HEK293 (cell line): ENCODE data around the gene GATM.

Experiments
- CTCF ChIA-PET: fragments of 350-600 bp; formaldehyde crosslinking; extraction: SDS; loops from one replicate; lab custom pipeline; 2021; ENCODE audit warnings: antibody characterized with exemption; lab: Yijun Ruan, JAX
- POLR2A ChIA-PET: fragments of 300-600 bp; formaldehyde crosslinking; extraction: SDS; loops from one replicate; lab custom pipeline; 2020; ENCODE audit warnings: antibody characterized with exemption, inconsistent platforms; lab: Yijun Ruan, JAX
- H3K27ac ChIP-seq: fragments of 200-500 bp; sonication (Bioruptor generic); 2 replicates; pipeline ENCODE4 v1.5.1; 2014; ENCODE audit warnings: low read depth, low read length, control low read depth, inconsistent platforms; ENCODE audit errors: extremely low read depth
- H3K36me3 ChIP-seq, 2 experiments: fragments of 200-500 bp in 1 of 2; sonication (Bioruptor generic) in 1 of 2; 1 replicate in 1 of 2; 2 replicates in 1 of 2; pipeline ENCODE4 v1.5.1; 2014 to 2017; ENCODE audit warnings: inconsistent platforms in 2 of 2, low read length in 2 of 2; ENCODE audit not compliant: control insufficient read depth in 2 of 2, insufficient read depth in 1 of 2
- H3K4me1 ChIP-seq: fragments of 200-500 bp; sonication (Bioruptor generic); 2 replicates; pipeline ENCODE4 v1.5.1; 2014; ENCODE audit warnings: mild to moderate bottlenecking, low read length, inconsistent platforms; ENCODE audit not compliant: control insufficient read depth, insufficient read depth
- H3K4me3 ChIP-seq: 2 replicates; pipeline ENCODE4 v1.5.1; 2011; ENCODE audit warnings: low read depth, mild to moderate bottlenecking, control low read depth, low read length, moderate library complexity
- H3K9me3 ChIP-seq: fragments of 200-500 bp; sonication (Bioruptor generic); 2 replicates; pipeline ENCODE4 v1.5.1; 2014; ENCODE audit warnings: low read depth, low read length, inconsistent platforms; ENCODE audit not compliant: control insufficient read depth, insufficient read depth
- ATF2 ChIP-seq: fragments of 450-650 bp; formaldehyde crosslinking; IDR thresholded peaks from 2 replicates; pipeline ENCODE4 v1.5.1; 2016; ENCODE audit warnings: missing biosample characterization, missing genetic modification characterization, low read depth
- EGR2 ChIP-seq: fragments of 450-650 bp; formaldehyde crosslinking; IDR thresholded peaks from 2 replicates; pipeline ENCODE4 v1.5.1; 2016; ENCODE audit warnings: low read depth, missing biosample characterization, missing genetic modification characterization
- GLI2 ChIP-seq: fragments of 450-650 bp; formaldehyde crosslinking; IDR thresholded peaks from 2 replicates; pipeline ENCODE4; 2017; ENCODE audit warnings: missing biosample characterization, missing genetic modification characterization, low read depth, borderline replicate concordance
- PRDM4 ChIP-seq: fragments of 450-650 bp; formaldehyde crosslinking; IDR thresholded peaks from 2 replicates; pipeline ENCODE4 v1.5.1; 2017; ENCODE audit warnings: missing biosample characterization, missing genetic modification characterization
- SETDB1 ChIP-seq: IDR thresholded peaks from one replicate; pipeline ENCODE4 v1.6.1; 2017; ENCODE audit warnings: mild to moderate bottlenecking, low read length, moderate library complexity, mixed read lengths; ENCODE audit not compliant: insufficient read length
- TSHZ1 ChIP-seq: fragments of 450-650 bp; formaldehyde crosslinking; IDR thresholded peaks from 2 replicates; pipeline ENCODE4 v1.5.1; 2016; ENCODE audit warnings: missing biosample characterization, missing genetic modification characterization, borderline replicate concordance
- WT1 ChIP-seq: fragments of 450-650 bp; formaldehyde crosslinking; IDR thresholded peaks from 2 replicates; pipeline ENCODE4 v1.5.1; 2016; ENCODE audit warnings: missing biosample characterization, missing genetic modification characterization
- ZBTB1 ChIP-seq: fragments of 450-650 bp; formaldehyde crosslinking; IDR thresholded peaks from 2 replicates; pipeline ENCODE4 v1.5.1; 2016; ENCODE audit warnings: missing biosample characterization, missing genetic modification characterization
- ZNF266 ChIP-seq: fragments of 450-650 bp; formaldehyde crosslinking; IDR thresholded peaks from 2 replicates; pipeline ENCODE4 v1.5.1; 2016; ENCODE audit warnings: missing biosample characterization, missing genetic modification characterization, low read depth
- ZNF404 ChIP-seq: fragments of 450-650 bp; formaldehyde crosslinking; IDR thresholded peaks from 2 replicates; pipeline ENCODE4 v1.5.1; 2017; ENCODE audit warnings: missing biosample characterization, missing genetic modification characterization
- ZNF426 ChIP-seq: fragments of 450-650 bp; formaldehyde crosslinking; IDR thresholded peaks from 2 replicates; pipeline ENCODE4 v1.5.1; 2017; ENCODE audit warnings: missing biosample characterization, missing genetic modification characterization, mild to moderate bottlenecking, inconsistent platforms, moderate library complexity
- ZNF473 ChIP-seq: fragments of 450-650 bp; formaldehyde crosslinking; IDR thresholded peaks from 2 replicates; pipeline ENCODE4 v1.5.1; 2017; ENCODE audit warnings: missing biosample characterization, missing genetic modification characterization
- ZNF513 ChIP-seq: fragments of 450-650 bp; IDR thresholded peaks from 2 replicates; pipeline ENCODE4 v1.5.1; 2018; ENCODE audit warnings: missing biosample characterization, missing genetic modification characterization
- ZNF530 ChIP-seq: fragments of 450-650 bp; formaldehyde crosslinking; IDR thresholded peaks from 2 replicates; pipeline ENCODE4 v1.5.1; 2016; ENCODE audit warnings: low read depth, missing biosample characterization, missing genetic modification characterization
- ZNF544 ChIP-seq: fragments of 450-650 bp; formaldehyde crosslinking; IDR thresholded peaks from 2 replicates; pipeline ENCODE4 v1.5.0; 2017; ENCODE audit warnings: missing biosample characterization, missing genetic modification characterization
- ZNF596 ChIP-seq: fragments of 450-650 bp; IDR thresholded peaks from 2 replicates; pipeline ENCODE4 v1.5.0; 2018; ENCODE audit warnings: missing biosample characterization, mild to moderate bottlenecking, missing genetic modification characterization, moderate library complexity
- ZNF623 ChIP-seq: fragments of 450-650 bp; formaldehyde crosslinking; IDR thresholded peaks from 2 replicates; pipeline ENCODE4 v1.5.1; 2016; ENCODE audit warnings: missing biosample characterization, missing genetic modification characterization
- ZNF747 ChIP-seq: fragments of 450-650 bp; formaldehyde crosslinking; IDR thresholded peaks from 2 replicates; pipeline ENCODE4 v1.5.1; 2016; ENCODE audit warnings: missing biosample characterization, missing genetic modification characterization
- ZNF768 ChIP-seq: fragments of 450-650 bp; formaldehyde crosslinking; IDR thresholded peaks from 2 replicates; pipeline ENCODE4 v1.5.1; 2018; ENCODE audit warnings: missing biosample characterization, mild to moderate bottlenecking, missing genetic modification characterization
- TF ChIP-seq, protein P1 (sequence below): fragments of 450-650 bp; formaldehyde crosslinking; IDR thresholded peaks from 2 replicates; pipeline ENCODE4 v1.5.1; 2017; ENCODE audit warnings: missing biosample characterization, missing genetic modification characterization

Gene GATM

GRCh38 chr15:45385590-45385989 is 7.2 kb upstream of the GATM start:
- TF ChIP-seq, protein P1, sequence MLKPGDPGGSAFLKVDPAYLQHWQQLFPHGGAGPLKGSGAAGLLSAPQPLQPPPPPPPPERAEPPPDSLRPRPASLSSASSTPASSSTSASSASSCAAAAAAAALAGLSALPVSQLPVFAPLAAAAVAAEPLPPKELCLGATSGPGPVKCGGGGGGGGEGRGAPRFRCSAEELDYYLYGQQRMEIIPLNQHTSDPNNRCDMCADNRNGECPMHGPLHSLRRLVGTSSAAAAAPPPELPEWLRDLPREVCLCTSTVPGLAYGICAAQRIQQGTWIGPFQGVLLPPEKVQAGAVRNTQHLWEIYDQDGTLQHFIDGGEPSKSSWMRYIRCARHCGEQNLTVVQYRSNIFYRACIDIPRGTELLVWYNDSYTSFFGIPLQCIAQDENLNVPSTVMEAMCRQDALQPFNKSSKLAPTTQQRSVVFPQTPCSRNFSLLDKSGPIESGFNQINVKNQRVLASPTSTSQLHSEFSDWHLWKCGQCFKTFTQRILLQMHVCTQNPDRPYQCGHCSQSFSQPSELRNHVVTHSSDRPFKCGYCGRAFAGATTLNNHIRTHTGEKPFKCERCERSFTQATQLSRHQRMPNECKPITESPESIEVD (tag by site-specific recombination), result 0 out of 2 replicates have a peak, but pooled peaks have one; percentile 17
- TF ChIP-seq ZNF596 (no peak), ZNF623 (tag by site-specific recombination) (no peak)
- peaks cover 14% of the 10 kb centered on the region for H3K4me1 ChIP-seq
- no peak overlapping the region for H3K4me3 ChIP-seq
- H3K9me3 ChIP-seq, result no peaks in the 10 kb centered on the region
- CTCF ChIA-PET, result interaction anchor here (1.0 to 1.7 kb wide), 3 partner anchors 12 to 268 kb away, joined by 4 to 9 read pairs (median 4); no protein-coding TSS in a partner anchor
- POLR2A ChIA-PET, result interaction anchor here (1.3 kb wide), 1 partner anchor 17 kb away, joined by 4 read pairs; a partner anchor contains a TSS
- H3K27ac ChIP-seq, result no peak overlapping the region
- H3K36me3 ChIP-seq, result no peaks in the 10 kb centered on the region

- no peaks in the 10 kb centered on the region for H3K9me3 ChIP-seq
- no peak overlapping the region for H3K27ac ChIP-seq
- H3K36me3 ChIP-seq, result no peaks in the 10 kb centered on the region
- CTCF ChIA-PET, result interaction anchor here (0.9 to 1.7 kb wide), 2 partner anchors 179 to 267 kb away, joined by 3 to 9 read pairs; no protein-coding TSS in a partner anchor
- peak; percentile 40; the same call in 1 of the 2 replicates for TF ChIP-seq WT1 (tag by site-specific recombination)
- peak; percentile 44; the same call in 1 of the 2 replicates for TF ChIP-seq ATF2
- no peak for TF ChIP-seq ZNF266 (tag by site-specific recombination)
- TF ChIP-seq TSHZ1, result no peak
- TF ChIP-seq ZNF513 (tag by site-specific recombination), result no peak
- no peak for TF ChIP-seq SETDB1
- TF ChIP-seq GLI2 (tag by site-specific recombination), result no peak
- no peak for TF ChIP-seq ZNF768 (tag by site-specific recombination)
- no peak for TF ChIP-seq ZBTB1 (tag by site-specific recombination)
- POLR2A ChIA-PET, result no interaction called here
- peaks cover 14% of the 10 kb centered on the region for H3K4me1 ChIP-seq
- H3K4me3 ChIP-seq, result no peak overlapping the region
Observed at GRCh38 chr15:45384700-45385099, 6.4 kb upstream of the GATM start.

DNA sequence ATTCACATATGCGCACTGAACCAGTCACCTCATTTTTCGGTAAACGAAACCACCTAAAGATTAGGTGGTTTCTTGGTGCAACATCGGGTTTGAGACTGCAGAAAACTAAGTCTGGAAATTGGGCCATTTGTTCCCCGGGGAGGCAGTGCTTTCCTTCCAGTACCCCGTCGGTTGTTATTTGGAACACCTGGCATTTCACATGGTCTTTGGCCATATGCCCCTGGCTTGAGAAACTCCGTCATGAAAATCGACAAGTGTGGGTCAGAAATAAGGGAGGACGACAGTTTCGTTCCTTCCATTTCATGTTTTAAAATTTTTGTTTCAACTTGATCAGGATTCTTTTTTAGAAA is 544 bp upstream of the GATM start:
- Histone ChIP-seq H3K36me3 (no peaks in the 10 kb centered on the region), H3K4me3 (no peak overlapping the region), H3K4me1 (no peaks in the 10 kb centered on the region; the same call in 1 of the 2 replicates), H3K27ac (no peak overlapping the region), H3K9me3 (no peaks in the 10 kb centered on the region)
- ChIA-PET POLR2A (no interaction called here), CTCF (interaction anchor here (1.1 kb wide), 1 partner anchor 52 kb away, joined by 3 read pairs; no protein-coding TSS in a partner anchor)
- TF ChIP-seq ZNF473 (tag by site-specific recombination) (no peak), ZNF544 (tag by site-specific recombination) (no peak), PRDM4 (tag by site-specific recombination) (no peak), EGR2 (tag by site-specific recombination) (no peak), ZNF747 (no peak), ZNF404 (tag by site-specific recombination) (no peak), ZNF426 (tag by site-specific recombination) (no peak), ZNF530 (tag by site-specific recombination) (no peak)
